Measurements from ENCODE around the gene WNT1. TPM values are rescaled to one million over a fixed set of nuclear protein-coding genes. Genes with fewer than 3 reads are reported as not detected.
A peak's percentile ranks its signal among the peaks of the same experiment; 100 is the strongest.

WNT1 gene
- total and polyA plus RNA-seq, 2 of the 4 experiments (the other 2 are of a cell fraction): not detected

GRCh38 chr12:48957141-48958048, 20.7 kb upstream of the WNT1 start, which contains the start of gene ARF3:
TSS of gene ARF3 (minus strand) at chr12:48957487. CDS start at chr12:48941095, 16,392 bp downstream.
- peak within 1 kb of the TSS; percentile 85 for H3K4ac ChIP-seq (ENCODE audit: low read depth, low read length)
- peak within 1 kb of the TSS; percentile 77 for H3K9ac ChIP-seq (ENCODE audit: low read depth, low read length)
- H4K20me1 ChIP-seq (ENCODE audit: insufficient read depth, low read length): peaks cover 40% of the 10 kb centered on the region
- H3K18ac ChIP-seq (ENCODE audit: low read depth, low read length): peak within 1 kb of the TSS; percentile 19; the same call in 1 of the 2 replicates
- H3K79me1 ChIP-seq (ENCODE audit: low read depth in 1 of 2, low read length in 2 of 2): peaks cover 16 to 46% of the 10 kb centered on the region in 2 experiments
- 0 out of 3 replicates have a peak within 1 kb of the TSS, but pooled peaks have one; percentile 1 for H2BK15ac ChIP-seq (ENCODE audit: low read depth, low read length)
- H3K4me2 ChIP-seq (ENCODE audit: low read depth, low read length): peak within 1 kb of the TSS; percentile 94
- peak within 1 kb of the TSS; percentile 99 for H2AK9ac ChIP-seq (replicated peaks; ENCODE audit: low read depth, low read length, poor library complexity)
- peaks cover 3% of the 10 kb centered on the region; the same call in 1 of the 2 replicates for H3K4me1 ChIP-seq (ENCODE audit: control insufficient read depth, insufficient read depth, low read length)
- intact Hi-C loops (cut with micrococcal nuclease): loop anchor here (2.0 kb wide), 1 partner anchor 31 kb away; no protein-coding TSS in a partner anchor
- H2BK120ac ChIP-seq (ENCODE audit: low read depth, low read length): peak within 1 kb of the TSS; percentile 53; the same call in 1 of the 2 replicates
- no TSS peak for BruUV-seq (replicated peaks)
- 2% methylated on average over 18 of the region's 58 CpGs; no CpG with 5 or more reads in 1 of the 2 experiments for WGBS, 2 experiments (ENCODE audit: extremely low coverage in 2 of 2, insufficient read length in 1 of 2)
- H3K9me3 ChIP-seq (ENCODE audit: control insufficient read depth, insufficient read depth, low read length): no peaks in the 10 kb centered on the region
- peak within 1 kb of the TSS; percentile 85 for H4K5ac ChIP-seq (ENCODE audit: low read depth, low read length)
- peak; percentile 90 for DNase-seq
- POLR2A ChIA-PET (ENCODE audit: unreplicated experiment): no interaction called here
- H4K91ac ChIP-seq (ENCODE audit: insufficient read depth, low read depth, low read length): peak within 1 kb of the TSS; percentile 55; the same call in 1 of the 2 replicates
- peak within 1 kb of the TSS; percentile 88 for H3K4me3 ChIP-seq (ENCODE audit: insufficient read depth, low read depth, low read length)
- H2BK5ac ChIP-seq (ENCODE audit: low read depth, low read length, poor library complexity, severe bottlenecking): peak within 1 kb of the TSS; percentile 82
- H3K36me3 ChIP-seq (ENCODE audit: control insufficient read depth, insufficient read depth, low read length): peaks cover 6% of the 10 kb centered on the region
- H2AFZ ChIP-seq (replicated peaks; ENCODE audit: low read length, poor library complexity): peak within 1 kb of the TSS; percentile 91
- 0 out of 2 replicates have a peak within 1 kb of the TSS, but pooled peaks have one; percentile 5 for H3K56ac ChIP-seq (ENCODE audit: extremely low read depth, insufficient read depth, low read length)
- peak within 1 kb of the TSS; percentile 86 to 94 for H4K8ac ChIP-seq (ENCODE audit: low read depth in 2 of 2, low read length in 2 of 2)
- H3K27ac ChIP-seq (ENCODE audit: insufficient read depth, low read length): peak within 1 kb of the TSS; percentile 84
- ATAC-seq (ENCODE audit: low read depth): peak; percentile 89
- CTCF ChIA-PET: interaction anchor here (0.6 to 2.1 kb wide), 2 partner anchors 21 to 40 kb away, joined by 3 to 10 read pairs; no protein-coding TSS in a partner anchor
- H3K23ac ChIP-seq (ENCODE audit: low read depth, low read length): peak within 1 kb of the TSS; percentile 62; the same call in 1 of the 2 replicates
- in situ Hi-C loops (cut with MboI; ENCODE audit: low sequenced_read_pairs): no loop called here
- peak within 1 kb of the TSS; percentile 86; the same call in 1 of the 2 replicates for H3K14ac ChIP-seq (replicated peaks; ENCODE audit: low read depth, low read length)
- no peak within 1 kb of the TSS for H2BK20ac ChIP-seq (ENCODE audit: low read depth, low read length)
- peaks cover 5% of the 10 kb centered on the region; the same call in 1 of the 2 replicates for H3K27me3 ChIP-seq (ENCODE audit: control insufficient read depth, insufficient read depth, low read length)
- peak within 1 kb of the TSS; percentile 46 for H2AK5ac ChIP-seq (ENCODE audit: low read depth, low read length)
- dilution Hi-C loops (cut with HindIII; ENCODE audit: low sequenced_read_pairs, unreplicated experiment): no loop called here
- peaks cover 17% of the 10 kb centered on the region for H3K9me1 ChIP-seq (ENCODE audit: insufficient read depth, low read length)
- TF ChIP-seq MAZ (IDR thresholded peaks at IDR 0.05; ENCODE audit: borderline replicate concordance, low read depth, low read length): peak; percentile 84; the same call in 1 of the 2 replicates
- no peak for TF ChIP-seq BHLHE40 (IDR thresholded peaks at IDR 0.05; ENCODE audit: low read depth, low read length)
- no peak for TF ChIP-seq CHD1 (IDR thresholded peaks at IDR 0.05; ENCODE audit: low read depth, low read length)
- no peak for TF ChIP-seq FOS (IDR thresholded peaks at IDR 0.05; ENCODE audit: low read depth, low read length)
- TF ChIP-seq RAD21 (IDR thresholded peaks at IDR 0.05; ENCODE audit: low read length): no peak
- TF ChIP-seq CEBPB (IDR thresholded peaks at IDR 0.05; ENCODE audit: low read depth, low read length): no peak
- TF ChIP-seq SMC3 (IDR thresholded peaks at IDR 0.05; ENCODE audit: low read depth, low read length): no peak
- TF ChIP-seq CTCF (conservative IDR thresholded peaks at IDR 0.05; ENCODE audit: low read depth, low read length): peak; percentile 0; the same call in 1 of the 2 replicates
- TF ChIP-seq USF2 (IDR thresholded peaks at IDR 0.05; ENCODE audit: low read depth, low read length): no peak
- TF ChIP-seq POLR2A (IDR thresholded peaks at IDR 0.05; ENCODE audit: low read depth, low read length): peak; percentile 89
- TF ChIP-seq NFE2L2 (IDR thresholded peaks at IDR 0.05; ENCODE audit: low read depth, low read length): no peak
- TF ChIP-seq RCOR1 (IDR thresholded peaks at IDR 0.05; ENCODE audit: insufficient replicate concordance, low read length): no peak

All from IMR-90 (cell line).